ENCODE data around the gene TNRC6C.

Gene TNRC6C

GRCh38 chr17:78154903-78155811 lies 196.7 kb downstream of the TNRC6C start:
- no peaks in the 10 kb centered on the region for H3K27me3 ChIP-seq (ENCODE audit: control insufficient read depth, insufficient read depth, low read length, poor library complexity, severe bottlenecking)
- 91 to 92% methylated on average over 11 of the region's 11 CpGs for WGBS, 2 experiments

More at GRCh38 chr17:78154903-78155811, 196.7 kb downstream of the TNRC6C start:
- Histone ChIP-seq H3K27ac (ENCODE audit: insufficient read depth, low read depth, low read length, poor library complexity, severe bottlenecking) (no peak overlapping the region), H3K36me3 (ENCODE audit: control insufficient read depth, insufficient read depth, low read length) (no peaks in the 10 kb centered on the region), H3K4me3 (ENCODE audit: insufficient read depth, low read depth, low read length) (no peak overlapping the region), H3K4me1 (ENCODE audit: control insufficient read depth, insufficient read depth, low read length) (no peaks in the 10 kb centered on the region), H3K9me3 (ENCODE audit: control insufficient read depth, low read length) (no peaks in the 10 kb centered on the region)
